OCI-LY3 (cell line): Measurements from ENCODE around the gene PDXK.

Source experiments
- CTCF ChIP-seq: fragments of 200-600, 300-600 bp; sonication (generic); IDR thresholded peaks from 2 replicates; pipeline ENCODE4 v1.5.1; 2014; ENCODE audit warnings: antibody characterized with exemption, low read length, low read depth
- EZH2phosphoT487 ChIP-seq: fragments of 200-600 bp; shearing (Covaris generic); IDR thresholded peaks from 2 replicates; pipeline ENCODE4 v1.6.1; 2018; ENCODE audit warnings: antibody characterized with exemption, mixed run types, low read depth

DNA sequence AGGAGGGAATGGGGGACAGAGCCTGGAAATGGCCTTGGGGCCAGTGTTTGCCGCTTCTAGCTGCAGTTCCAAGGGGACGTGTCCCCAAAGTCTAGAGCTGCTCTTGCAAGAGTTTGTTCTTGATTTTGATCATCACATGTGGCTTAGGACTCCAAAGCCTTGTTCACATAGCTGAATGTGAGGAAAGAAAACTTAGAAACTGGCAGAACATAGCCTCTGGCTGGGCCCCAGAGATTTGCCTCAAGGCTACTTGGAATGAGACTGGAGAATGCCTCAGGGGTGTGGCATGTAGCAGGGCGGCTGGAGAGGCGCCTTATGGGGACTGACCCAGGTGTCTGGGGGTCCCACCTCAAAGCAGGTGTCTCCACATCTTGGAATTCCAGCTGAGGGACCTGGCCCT lies 2.3 kb downstream of the PDXK start:
- TF ChIP-seq CTCF (no peak), EZH2phosphoT487 (no peak)
